NB4 (cell line): ENCODE measurements around the gene FGD2.
A peak's percentile ranks its signal among the peaks of the same experiment; 100 is the strongest.

Experiments used
- DNase-seq: peaks from one replicate; pipeline ENCODE4 v3.0.0; 2010; ENCODE audit warnings: low read depth
- H3K4me3 ChIP-seq: one replicate; pipeline ENCODE4 v1.5.1; 2011; ENCODE audit warnings: mild to moderate bottlenecking, low read depth, low read length, moderate library complexity
- CTCF ChIP-seq: IDR thresholded peaks from one replicate; pipeline ENCODE4 v1.5.1; 2012; ENCODE audit warnings: low read depth, low read length
- MAX ChIP-seq: IDR thresholded peaks from 2 replicates; pipeline ENCODE4 v1.6.1; 2011; ENCODE audit warnings: low read depth, low read length
- MYC ChIP-seq: IDR thresholded peaks from 2 replicates; pipeline ENCODE4 v1.6.1; 2011; ENCODE audit warnings: low read depth, low read length
- POLR2A ChIP-seq: IDR thresholded peaks from 2 replicates; pipeline ENCODE4 v1.6.1; 2011; ENCODE audit warnings: mild to moderate bottlenecking; ENCODE audit not compliant: insufficient read length; ENCODE audit errors: extremely low read depth

Gene FGD2

GRCh38 chr6:36959555-36960250 lies 45.8 kb upstream of the FGD2 start:
- no peak for DNase-seq
- TF ChIP-seq MYC (no peak), MAX (no peak), POLR2A (no peak), CTCF (no peak)

GRCh38 chr6:36961441-36962435 lies 43.7 kb upstream of the FGD2 start:
- DNase-seq: no peak

More at GRCh38 chr6:36959555-36960250, 45.8 kb upstream of the FGD2 start:
- no peak overlapping the region for H3K4me3 ChIP-seq

GRCh38 chr6:36962874-36963273 lies 42.6 kb upstream of the FGD2 start:
- DNase-seq: peak; percentile 94
- TF ChIP-seq MAX (no peak), POLR2A (no peak), MYC (no peak), CTCF (no peak)
- no peak overlapping the region for H3K4me3 ChIP-seq

More at GRCh38 chr6:36961441-36962435, 43.7 kb upstream of the FGD2 start:
- no peak overlapping the region for H3K4me3 ChIP-seq
- no peak for TF ChIP-seq POLR2A
- no peak for TF ChIP-seq MYC
- no peak for TF ChIP-seq CTCF
- TF ChIP-seq MAX: no peak

GRCh38 chr6:36963451-36964290 lies 41.8 kb upstream of the FGD2 start:
- DNase-seq: no peak
- no peak overlapping the region for H3K4me3 ChIP-seq
- TF ChIP-seq CTCF: no peak
- no peak for TF ChIP-seq MYC
- no peak for TF ChIP-seq POLR2A
- TF ChIP-seq MAX: no peak

GRCh38 chr6:36964349-36964748 lies 41.1 kb upstream of the FGD2 start:
- TF ChIP-seq CTCF (no peak), MAX (no peak), POLR2A (no peak), MYC (no peak)
- DNase-seq: no peak
- no peak overlapping the region for H3K4me3 ChIP-seq
